GM21390 (cell line): Measurements from ENCODE around the gene MS4A14.
"Not testable (repeated sequence)": the region's sequence is repeated elsewhere in the genome, so short reads cannot be mapped to it uniquely, and the experiment has no call there.

Experiments
- ATAC-seq: cut with Tn5 transposase; IDR thresholded peaks from one replicate; pipeline ENCODE4 v1.9.1; 2021; ENCODE audit not compliant: unreplicated experiment

The MS4A14 gene

GRCh38 chr11:60396382-60396781, at the start of gene MS4A14:
MS4A14 (plus strand) TSS chr11:60396459; CDS start chr11:60396579, 120 bp downstream.
- peak; percentile 16 for ATAC-seq

- ATAC-seq = peak; percentile 70
Observed at GRCh38 chr11:60347084-60347797, 49.0 kb upstream of the MS4A14 start.

- no peak for ATAC-seq
Observed at GRCh38 chr11:60348116-60348515, 48.1 kb upstream of the MS4A14 start.

DNA sequence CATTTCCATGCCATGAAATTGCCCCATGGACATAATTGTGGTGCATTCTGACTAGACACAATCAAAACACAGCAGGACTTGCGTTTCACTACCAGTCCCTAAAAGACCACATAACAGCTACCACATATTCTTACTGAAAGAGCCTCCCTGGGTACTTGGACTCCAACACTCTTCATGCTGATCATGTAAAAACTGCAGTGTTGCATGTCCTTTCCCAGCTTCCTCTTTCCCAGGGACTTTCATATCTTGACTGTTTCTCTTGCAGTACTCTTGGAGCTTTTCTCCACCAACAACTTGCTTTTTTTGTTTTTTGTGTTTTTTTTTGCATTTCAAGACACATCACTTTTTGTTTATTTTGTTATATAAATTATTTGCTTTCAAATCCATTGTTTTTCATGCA, 46.3 kb upstream of the MS4A14 start:
- ATAC-seq = no peak

DNA sequence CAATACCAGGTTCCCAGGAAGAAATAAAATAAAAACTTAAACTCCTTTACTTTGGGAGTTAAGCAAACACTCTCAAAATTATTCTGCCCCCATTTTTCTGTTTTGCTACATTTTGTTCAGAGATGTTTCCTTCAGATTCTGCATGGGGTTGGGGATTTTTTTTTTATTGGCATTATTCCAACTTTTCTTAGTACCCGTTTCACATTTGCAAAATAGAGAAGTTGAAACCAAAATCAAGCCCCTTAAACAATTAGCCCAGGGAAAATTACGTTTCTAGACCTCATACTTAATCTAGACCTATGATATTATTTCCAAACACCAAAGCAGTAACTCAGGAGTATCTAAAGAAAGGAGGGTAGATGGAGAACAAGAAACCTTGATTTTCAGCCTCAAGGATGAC, 38.5 kb upstream of the MS4A14 start:
- ATAC-seq = no peak

DNA sequence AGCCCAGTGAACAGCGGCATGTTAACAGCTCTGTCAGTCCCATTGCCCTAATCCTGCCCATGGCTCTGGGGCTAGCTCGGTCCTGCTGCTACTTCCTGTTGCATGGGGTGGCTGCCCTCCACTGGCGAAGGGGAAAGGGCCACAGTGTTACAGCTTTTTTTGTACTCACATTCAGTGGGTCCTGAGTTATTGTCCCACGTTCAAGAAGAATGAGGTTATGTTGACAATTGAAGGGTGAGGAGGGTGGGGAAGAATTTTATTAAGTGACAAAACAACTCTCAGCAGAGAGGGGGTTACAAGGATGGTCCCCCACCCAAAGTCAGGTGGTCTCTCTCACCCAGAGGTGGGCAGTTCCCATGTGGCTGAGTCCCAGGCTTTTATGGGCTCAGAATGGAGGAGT, 35.6 kb upstream of the MS4A14 start:
- no peak for ATAC-seq

DNA sequence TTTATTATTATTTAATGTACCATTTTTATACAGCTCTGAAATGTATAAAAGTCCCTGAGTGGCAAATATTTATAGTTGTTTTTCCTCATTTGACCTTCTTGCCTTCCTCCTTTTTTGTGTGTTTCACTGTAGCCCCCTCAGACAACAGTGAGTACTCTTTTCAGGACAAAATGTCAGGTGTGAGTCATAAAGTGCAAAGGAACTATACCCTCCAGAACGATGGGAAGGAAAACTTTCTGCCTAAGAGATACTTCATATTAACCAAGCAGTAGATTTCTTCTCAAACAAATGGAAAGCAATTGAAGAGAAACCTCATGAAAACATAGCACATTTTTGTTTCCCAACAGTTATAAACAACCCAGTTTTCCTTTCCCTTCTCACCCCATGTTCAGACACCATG, 34.0 kb upstream of the MS4A14 start:
- ATAC-seq = no peak

- peak; percentile 54 for ATAC-seq
Observed at GRCh38 chr11:60363542-60364470, 32.5 kb upstream of the MS4A14 start.

- not testable (repeated sequence) for ATAC-seq
Observed at GRCh38 chr11:60366262-60366904, 29.9 kb upstream of the MS4A14 start.

DNA sequence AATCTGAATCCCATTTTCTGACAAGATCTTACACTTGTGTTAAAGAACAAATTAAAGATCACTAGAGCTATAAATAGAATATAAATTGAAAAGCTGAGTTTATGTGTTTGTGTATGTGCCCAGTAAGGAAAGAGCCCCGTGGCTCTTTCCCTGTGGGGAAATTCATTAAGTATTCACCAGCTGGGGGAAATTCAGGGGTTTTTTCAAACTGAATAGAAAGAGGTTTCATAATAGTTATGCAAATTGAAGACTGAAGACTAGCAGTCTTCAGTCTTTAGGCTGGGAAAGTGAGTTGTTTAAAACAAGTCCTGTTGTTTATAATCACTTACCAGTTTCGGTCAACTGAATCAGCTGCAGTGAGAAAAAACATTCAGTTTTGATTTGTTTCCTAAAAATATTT, 29.2 kb upstream of the MS4A14 start:
- peak; percentile 81 for ATAC-seq

DNA sequence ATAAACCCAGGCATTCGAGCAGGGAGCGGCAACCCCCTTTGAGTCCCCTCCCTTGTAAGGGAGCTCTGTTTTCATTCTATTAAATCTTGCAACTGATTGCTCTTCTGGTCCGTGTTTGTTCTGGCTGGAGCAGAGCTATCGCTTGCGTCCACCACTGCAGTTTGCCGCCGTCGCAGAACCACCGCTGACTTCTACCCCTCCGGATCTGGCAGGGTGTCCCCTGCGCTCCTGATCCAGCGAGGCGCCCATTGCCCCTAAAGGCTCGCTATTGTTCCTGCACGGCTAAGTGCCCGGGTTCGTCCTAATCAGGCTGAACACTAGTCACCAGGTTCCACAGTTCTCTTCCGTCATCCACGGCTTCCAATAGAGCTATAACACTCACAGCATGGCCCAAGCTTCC, 28.4 kb upstream of the MS4A14 start:
- no peak for ATAC-seq

GRCh38 chr11:60370252-60370810, 25.9 kb upstream of the MS4A14 start:
- no peak for ATAC-seq

DNA sequence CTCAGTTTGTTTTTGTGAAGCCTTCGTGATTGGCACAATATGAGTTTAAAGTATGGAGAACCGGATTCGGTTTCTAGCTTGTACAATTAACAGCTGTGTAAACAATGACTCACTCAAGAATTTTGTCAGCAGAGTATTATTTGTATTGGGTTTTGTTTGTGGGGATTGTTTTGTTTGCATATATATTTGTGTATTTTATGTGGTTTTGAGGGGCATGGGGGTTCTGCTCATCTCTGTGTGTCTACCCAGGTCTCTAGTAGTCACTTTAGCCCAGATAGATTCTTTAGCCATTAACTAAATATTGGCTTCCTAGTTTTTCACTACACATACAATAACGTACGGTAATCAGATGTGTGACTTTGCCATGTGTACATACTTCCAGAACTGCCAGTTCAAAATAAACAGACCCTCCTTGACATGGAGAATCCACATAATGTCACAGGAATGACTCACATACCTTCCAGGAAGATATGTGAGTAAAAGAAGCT, 25.4 kb upstream of the MS4A14 start:
- ATAC-seq = no peak

- ATAC-seq = no peak
Observed at GRCh38 chr11:60371386-60371785, 24.9 kb upstream of the MS4A14 start.

GRCh38 chr11:60371854-60372253, 24.4 kb upstream of the MS4A14 start:
- ATAC-seq = no peak

DNA sequence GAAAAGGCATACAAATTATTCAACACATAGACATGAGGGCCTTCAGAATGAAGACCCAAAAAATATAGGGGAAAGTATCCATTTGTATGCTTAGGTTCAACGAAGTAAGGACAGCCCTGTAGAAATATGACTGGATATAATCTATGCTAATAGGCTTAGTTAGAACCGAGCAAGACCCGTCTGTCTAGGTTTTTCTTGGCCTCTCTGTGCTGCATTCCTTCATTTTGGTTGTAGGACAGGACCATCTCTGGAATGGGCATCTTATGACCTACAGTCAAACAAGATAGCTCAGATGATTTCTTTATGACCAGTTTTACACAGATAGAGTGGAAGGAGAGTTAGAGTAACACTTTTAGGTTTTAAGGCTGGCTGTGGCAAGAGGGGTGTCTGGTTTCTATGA, 23.5 kb upstream of the MS4A14 start:
- ATAC-seq = no peak

DNA sequence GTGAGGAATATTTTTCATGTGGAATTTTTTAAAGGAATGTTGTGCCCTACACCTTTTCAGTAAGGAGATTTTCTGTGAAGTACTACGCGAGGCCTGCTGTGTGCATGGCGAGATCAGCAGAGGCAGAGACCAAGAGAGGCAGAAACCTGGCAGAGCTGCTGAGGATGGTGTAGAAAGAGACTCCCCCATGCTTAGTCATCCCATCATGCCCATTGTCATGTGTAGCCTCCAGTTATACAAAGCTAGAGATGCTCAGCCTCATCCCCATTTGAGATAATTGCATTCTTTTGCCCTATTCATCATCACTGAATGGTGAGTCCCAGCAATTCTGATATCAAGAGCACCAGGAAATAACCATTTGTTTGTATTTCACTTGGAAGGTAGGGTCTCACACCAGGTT, 20.9 kb upstream of the MS4A14 start:
- no peak for ATAC-seq

DNA sequence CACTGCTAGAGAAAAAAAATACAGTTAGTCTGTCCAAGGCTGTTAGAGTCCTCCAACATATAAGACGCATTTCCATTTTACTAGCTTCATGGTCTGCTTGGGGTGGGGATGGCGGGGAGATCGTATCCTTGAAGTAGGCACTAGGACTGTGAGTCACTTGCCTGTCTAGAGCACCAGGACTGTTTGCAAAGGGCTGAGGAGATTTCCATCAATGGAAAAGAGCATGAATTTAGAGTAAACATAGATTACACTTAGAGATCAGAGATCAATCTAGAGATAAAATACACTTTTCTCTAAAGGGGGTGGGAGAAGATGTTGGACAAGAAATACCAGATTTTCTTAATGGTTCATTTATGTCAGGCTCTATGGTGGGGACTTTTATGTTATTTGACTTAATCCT, 19.7 kb upstream of the MS4A14 start:
- no peak for ATAC-seq

DNA sequence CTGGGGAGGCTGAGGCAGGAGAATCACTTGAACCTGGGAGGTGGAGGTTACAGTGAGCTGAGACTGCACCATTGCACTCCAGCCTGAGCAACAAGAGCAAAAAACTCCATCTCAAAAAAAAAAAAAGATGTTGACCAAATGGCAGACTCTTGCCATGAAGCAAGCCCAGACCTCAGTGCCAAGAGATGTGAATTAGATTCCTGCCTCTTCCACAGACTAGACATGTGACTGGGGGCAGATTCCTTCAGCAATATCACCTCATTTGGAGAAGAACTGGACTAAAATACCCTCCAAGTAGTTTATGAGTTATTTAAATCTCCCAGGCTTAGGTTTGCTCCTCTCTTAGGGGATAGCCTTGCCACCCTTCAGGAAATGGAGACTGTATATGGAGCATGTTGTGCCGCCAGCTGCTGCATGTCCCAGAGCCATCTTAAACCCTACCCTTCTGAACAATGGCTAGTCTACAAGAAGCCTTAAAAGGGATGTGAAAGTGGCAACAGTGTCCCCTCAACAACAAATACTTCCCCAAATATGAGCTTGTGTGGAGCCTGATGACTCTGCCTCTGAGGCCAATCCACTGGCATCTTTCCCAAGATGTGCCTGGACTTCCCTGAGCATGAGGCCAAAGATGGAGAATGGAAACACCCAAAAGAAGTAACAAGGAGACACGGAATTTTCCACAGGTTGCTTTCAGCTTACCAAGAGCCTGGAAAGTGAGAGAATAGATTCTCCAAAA, 18.7 kb upstream of the MS4A14 start:
- ATAC-seq = peak; percentile 68

DNA sequence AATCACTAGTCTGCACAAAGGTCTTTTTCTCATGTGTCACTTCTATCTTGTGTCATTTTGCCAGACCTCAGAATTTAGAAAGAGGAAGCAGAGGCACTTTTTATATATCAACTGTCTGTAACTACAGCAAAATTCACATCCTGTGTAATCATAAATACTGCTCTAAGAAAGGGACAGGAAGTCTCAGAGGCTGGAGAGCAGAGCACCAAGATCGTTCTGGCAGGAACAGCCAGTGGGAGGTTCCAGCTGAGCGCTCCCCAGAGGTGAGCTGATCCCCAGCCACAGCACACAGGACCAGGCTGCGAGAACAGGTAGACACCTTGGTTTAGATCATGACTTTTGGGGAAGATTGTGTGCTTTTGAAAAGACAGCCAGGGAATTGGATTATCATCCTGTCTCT, 17.9 kb upstream of the MS4A14 start, which contains the start of gene MS4A7:
Gene MS4A7, plus strand, starts transcription at position 179 of the 400 bp plus-strand sequence. CDS start 4,610 bp downstream, outside the sequence.
- ATAC-seq = peak; percentile 92
